Measurements from ENCODE around the gene CSTF2T.
A peak's percentile ranks its signal among the peaks of the same experiment; 100 is the strongest.

The CSTF2T gene

DNA sequence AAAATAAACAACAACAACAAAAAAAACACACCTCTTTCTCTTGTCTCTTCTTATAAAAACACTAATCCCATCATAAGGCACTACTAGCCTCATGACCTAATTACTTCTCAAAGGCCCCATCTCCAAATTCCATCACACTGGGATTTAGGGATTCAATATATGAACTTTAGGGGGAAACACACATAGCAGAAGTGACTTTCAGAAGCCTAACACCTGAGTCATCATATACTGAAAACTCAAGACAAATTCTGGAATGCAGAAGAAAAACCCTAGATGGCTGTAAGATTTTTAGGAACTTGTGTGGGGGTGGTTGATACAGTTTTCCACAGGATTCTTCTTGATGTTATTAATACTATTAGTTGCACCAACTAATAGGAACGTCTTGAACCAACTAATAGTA, 33.7 kb upstream of the CSTF2T start:
- in situ Hi-C loops (cut with HindIII; ENCODE audit: low sequenced_read_pairs), result no loop called here
- TF ChIP-seq, protein P1, sequence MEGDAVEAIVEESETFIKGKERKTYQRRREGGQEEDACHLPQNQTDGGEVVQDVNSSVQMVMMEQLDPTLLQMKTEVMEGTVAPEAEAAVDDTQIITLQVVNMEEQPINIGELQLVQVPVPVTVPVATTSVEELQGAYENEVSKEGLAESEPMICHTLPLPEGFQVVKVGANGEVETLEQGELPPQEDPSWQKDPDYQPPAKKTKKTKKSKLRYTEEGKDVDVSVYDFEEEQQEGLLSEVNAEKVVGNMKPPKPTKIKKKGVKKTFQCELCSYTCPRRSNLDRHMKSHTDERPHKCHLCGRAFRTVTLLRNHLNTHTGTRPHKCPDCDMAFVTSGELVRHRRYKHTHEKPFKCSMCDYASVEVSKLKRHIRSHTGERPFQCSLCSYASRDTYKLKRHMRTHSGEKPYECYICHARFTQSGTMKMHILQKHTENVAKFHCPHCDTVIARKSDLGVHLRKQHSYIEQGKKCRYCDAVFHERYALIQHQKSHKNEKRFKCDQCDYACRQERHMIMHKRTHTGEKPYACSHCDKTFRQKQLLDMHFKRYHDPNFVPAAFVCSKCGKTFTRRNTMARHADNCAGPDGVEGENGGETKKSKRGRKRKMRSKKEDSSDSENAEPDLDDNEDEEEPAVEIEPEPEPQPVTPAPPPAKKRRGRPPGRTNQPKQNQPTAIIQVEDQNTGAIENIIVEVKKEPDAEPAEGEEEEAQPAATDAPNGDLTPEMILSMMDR (IDR thresholded peaks at IDR 0.05; ENCODE audit: low read depth, low read length), result no peak
- peak; percentile 5 for DNase-seq (ENCODE audit: low read depth, low spot score)
- H3K4me3 ChIP-seq (ENCODE audit: low read depth, low read length), result no peak overlapping the region

DNA sequence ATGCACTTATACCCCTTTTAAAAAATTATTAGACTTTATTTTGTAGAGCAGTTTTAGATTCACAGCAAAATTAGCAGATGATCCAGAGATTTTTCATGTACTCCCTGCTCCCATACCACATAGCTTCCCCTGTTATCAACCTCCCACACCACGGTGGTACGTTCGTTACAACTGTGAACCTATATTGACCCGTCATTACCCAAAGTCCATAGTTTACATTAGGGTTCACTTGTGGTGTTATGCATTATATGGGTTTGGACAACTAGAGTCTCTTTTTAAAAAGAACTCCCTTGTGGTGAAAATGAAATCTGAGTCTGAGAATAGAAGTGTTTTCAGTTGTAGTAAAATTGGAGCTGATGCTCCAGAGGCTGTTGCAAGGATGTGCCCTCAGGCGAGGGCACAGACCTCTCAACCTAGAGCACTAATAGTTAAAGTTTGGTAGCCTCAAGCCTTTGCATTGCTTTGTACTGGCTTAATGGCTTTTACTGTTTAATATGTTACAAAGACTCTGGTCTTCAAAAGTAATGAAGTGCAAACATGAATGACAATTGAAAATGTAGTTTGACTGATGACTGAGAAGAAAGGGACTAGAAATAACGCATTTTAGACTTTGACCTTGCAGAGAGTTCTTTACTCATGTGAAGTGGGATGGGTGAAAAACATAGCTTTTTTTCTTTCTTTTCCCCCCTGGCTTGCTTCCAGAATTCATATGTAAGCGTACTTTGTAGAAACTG, 30.6 kb upstream of the CSTF2T start:
- DNase-seq (ENCODE audit: low read depth, low spot score), result no peak
- in situ Hi-C loops (cut with HindIII; ENCODE audit: low sequenced_read_pairs), result no loop called here
- no peak overlapping the region for H3K4me3 ChIP-seq (ENCODE audit: low read depth, low read length)
- TF ChIP-seq, protein P1 (IDR thresholded peaks at IDR 0.05; ENCODE audit: low read depth, low read length), result no peak

DNA sequence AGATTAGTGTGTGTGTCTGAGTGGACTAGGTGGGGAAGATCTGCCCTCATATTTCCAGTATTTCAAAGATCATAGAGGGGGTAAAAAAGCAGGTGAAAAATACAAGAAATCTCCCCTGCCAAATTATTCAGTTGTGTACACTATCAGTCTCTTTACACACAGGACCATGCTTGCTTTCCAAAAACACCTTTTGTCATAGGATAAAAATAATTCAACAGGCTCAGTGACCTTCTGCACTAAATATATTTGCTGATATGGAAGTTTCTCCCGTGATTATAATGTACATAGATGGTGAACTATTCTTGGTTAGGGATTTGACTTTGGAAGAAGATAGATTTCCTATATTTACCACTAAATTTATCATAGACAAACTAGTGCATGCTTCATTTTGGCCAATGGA, 24.6 kb upstream of the CSTF2T start:
- DNase-seq (ENCODE audit: low read depth, low spot score), result no peak
- TF ChIP-seq, protein P1 (IDR thresholded peaks at IDR 0.05; ENCODE audit: low read depth, low read length), result no peak

DNA sequence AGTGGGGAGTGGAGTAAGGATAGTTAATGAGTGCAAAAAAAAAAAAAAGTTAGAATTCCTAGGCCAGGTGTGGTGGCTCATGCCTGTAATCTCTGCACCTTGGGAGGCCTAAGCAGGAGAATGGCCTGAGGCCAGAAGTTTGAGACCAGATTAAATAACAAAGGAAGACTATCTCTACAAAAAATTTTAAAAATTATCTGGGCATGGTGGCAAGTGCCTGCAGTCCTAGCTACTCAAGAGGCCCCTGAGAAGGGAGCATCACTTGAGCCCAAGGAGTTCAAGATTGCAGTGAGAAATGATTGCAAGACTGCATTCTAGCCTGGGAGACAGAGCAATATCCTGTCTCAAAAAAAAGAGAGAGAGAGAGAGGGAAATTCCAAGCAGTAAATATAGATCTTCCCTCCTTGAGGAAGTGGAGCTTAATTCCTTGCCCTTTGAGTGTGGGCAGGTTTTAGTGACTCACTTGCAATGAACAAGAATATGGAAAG, 19.5 kb upstream of the CSTF2T start:
- in situ Hi-C loops (cut with HindIII; ENCODE audit: low sequenced_read_pairs), result no loop called here
- TF ChIP-seq, protein P1 (IDR thresholded peaks at IDR 0.05; ENCODE audit: low read depth, low read length), result no peak
- DNase-seq (ENCODE audit: low read depth, low spot score), result no peak
- H3K4me3 ChIP-seq (ENCODE audit: low read depth, low read length), result no peak overlapping the region

More for the DNA sequence above, 24.6 kb upstream of the CSTF2T start:
- H3K4me3 ChIP-seq (ENCODE audit: low read depth, low read length), result no peak overlapping the region
- in situ Hi-C loops (cut with HindIII; ENCODE audit: low sequenced_read_pairs), result no loop called here

DNA sequence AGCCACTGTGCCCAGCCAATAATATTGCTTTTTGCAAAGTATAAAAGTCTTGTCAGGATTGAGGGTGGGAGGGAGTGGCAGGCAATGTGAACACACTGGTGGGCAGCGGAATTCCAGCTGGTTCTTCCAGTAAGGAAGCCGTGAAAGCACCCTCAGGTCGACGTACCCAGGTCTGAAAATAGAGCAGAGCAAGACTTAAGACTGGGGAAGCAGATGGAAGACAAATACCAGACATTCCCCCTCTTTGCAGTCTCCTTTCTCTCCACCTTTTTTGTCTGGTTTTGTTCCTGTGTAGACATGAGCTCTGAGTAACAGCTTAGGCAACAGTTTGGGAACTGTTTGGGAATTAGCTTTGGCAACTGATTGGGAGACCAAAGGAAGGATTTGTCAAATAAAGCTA, 17.6 kb upstream of the CSTF2T start:
- TF ChIP-seq, protein P1 (IDR thresholded peaks at IDR 0.05; ENCODE audit: low read depth, low read length), result no peak
- in situ Hi-C loops (cut with HindIII; ENCODE audit: low sequenced_read_pairs), result no loop called here
- DNase-seq (ENCODE audit: low read depth, low spot score), result no peak
- no peak overlapping the region for H3K4me3 ChIP-seq (ENCODE audit: low read depth, low read length)

DNA sequence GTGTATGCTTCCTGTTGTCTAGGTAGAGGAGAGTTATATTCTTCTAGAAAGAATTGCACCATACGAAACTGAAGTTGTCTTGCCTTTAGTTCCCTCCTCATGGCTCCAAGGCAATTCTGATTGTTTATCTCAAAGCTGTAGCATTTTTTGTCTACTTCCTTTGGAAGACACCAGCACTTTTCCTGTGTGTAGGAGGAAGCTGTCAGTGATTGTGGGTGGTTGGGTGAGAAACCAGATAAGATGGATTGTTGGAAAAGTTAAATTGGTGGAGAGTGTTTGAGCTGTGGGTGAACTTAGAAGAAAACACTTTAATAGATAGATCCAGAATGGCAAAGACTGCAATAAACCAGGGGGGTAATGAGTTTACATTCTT, 12.1 kb upstream of the CSTF2T start:
- TF ChIP-seq, protein P1 (IDR thresholded peaks at IDR 0.05; ENCODE audit: low read depth, low read length), result no peak
- no peak overlapping the region for H3K4me3 ChIP-seq (ENCODE audit: low read depth, low read length)
- no peak for DNase-seq (ENCODE audit: low read depth, low spot score)
- in situ Hi-C loops (cut with HindIII; ENCODE audit: low sequenced_read_pairs), result no loop called here
